T-cell (primary cell): ENCODE data around the gene DCN. TPM values are rescaled to one million over a fixed set of nuclear protein-coding genes. Genes with fewer than 3 reads are reported as not detected.

Experiments
- ATAC-seq, 4 experiments: fragments of 200-7000 bp in 3 of 4; fragments of 150-1000 bp in 1 of 4; cut with Tn5 transposase; replicated peaks in 1 of 4; 1 replicate in 3 of 4; 2 replicates in 1 of 4; pipeline ENCODE4 v1.10.0; 2021; ENCODE audit warnings: moderate library complexity in 3 of 4, mild to moderate bottlenecking in 2 of 4, moderate number of reproducible peaks in 1 of 4
- CTCF ChIA-PET, 2 donors: fragments of 300-600 bp; sonication (Branson Sonifier 250); formaldehyde crosslinking; loops; one replicate each; lab custom pipeline; 2022; ENCODE audit warnings: antibody characterized with exemption in 2 of 2; lab: Charles Lee
- POLR2A ChIA-PET, 2 donors: fragments of 300-600 bp; sonication (Branson Sonifier 250); formaldehyde crosslinking; loops; one replicate each; lab custom pipeline; 2022; ENCODE audit warnings: antibody characterized with exemption in 2 of 2; lab: Charles Lee
- DNase-seq, 35 experiments: peaks; one replicate each; pipeline versions ENCODE4 v3.0.0 to v3.0.0-alpha.2; 2013 to 2023
- H3K27ac ChIP-seq: one replicate; pipeline ENCODE4 v1.5.1; 2013; ENCODE audit warnings: low read length
- H3K27me3 ChIP-seq, 2 experiments: replicated peaks in 1 of 2; 1 replicate in 1 of 2; 2 replicates in 1 of 2; pipeline versions ENCODE4 v1.6.1 to v1.7.0; 2013; ENCODE audit warnings: low read length in 1 of 2, mixed read lengths in 1 of 2; ENCODE audit not compliant: control insufficient read depth in 2 of 2, insufficient read depth in 2 of 2; ENCODE audit errors: extremely low read depth in 1 of 2
- H3K36me3 ChIP-seq, 2 donors: 1 replicate in 1 of 2; 2 replicates in 1 of 2; pipeline versions ENCODE4 v1.6.1 to v1.7.0; 2013; ENCODE audit warnings: low read length in 1 of 2; ENCODE audit not compliant: control insufficient read depth in 2 of 2, insufficient read depth in 1 of 2; ENCODE audit errors: extremely low read depth in 1 of 2
- H3K4me1 ChIP-seq, 2 experiments: 1 replicate in 1 of 2; 2 replicates in 1 of 2; pipeline versions ENCODE4 v1.6.1 to v1.7.0; 2013; ENCODE audit warnings: low read length in 2 of 2, mixed read lengths in 1 of 2; ENCODE audit not compliant: insufficient read depth in 2 of 2, control insufficient read depth in 1 of 2; ENCODE audit errors: extremely low read depth in 1 of 2
- H3K4me3 ChIP-seq, 2 donors: 1 replicate in 1 of 2; 2 replicates in 1 of 2; pipeline versions ENCODE4 v1.5.1 to v1.7.0; 2013; ENCODE audit warnings: mild to moderate bottlenecking in 2 of 2, low read length in 1 of 2, moderate library complexity in 1 of 2; ENCODE audit not compliant: control insufficient read depth in 1 of 2; ENCODE audit errors: extremely low read depth in 1 of 2
- H3K9me3 ChIP-seq: 2 replicates; pipeline ENCODE4 v1.7.0; 2013
- H3K27ac Mint-ChIP-seq, 2 donors: one replicate each; pipeline ENCODE4 v1.8.0; 2020 to 2021; ENCODE audit warnings: mild to moderate bottlenecking in 2 of 2, mixed read lengths in 2 of 2
- H3K27me3 Mint-ChIP-seq, 2 donors: one replicate each; pipeline ENCODE4 v1.8.0; 2021 to 2022; ENCODE audit warnings: mixed read lengths in 2 of 2
- H3K36me3 Mint-ChIP-seq: one replicate; pipeline ENCODE4 v1.8.0; 2021; ENCODE audit warnings: mixed read lengths
- H3K4me1 Mint-ChIP-seq, 3 donors: one replicate each; pipeline ENCODE4 v1.8.0; 2020 to 2022; ENCODE audit warnings: mixed read lengths in 3 of 3, mild to moderate bottlenecking in 1 of 3
- H3K4me3 Mint-ChIP-seq, 3 donors: one replicate each; pipeline ENCODE4 v1.8.0; 2020 to 2022; ENCODE audit warnings: mild to moderate bottlenecking in 3 of 3, mixed read lengths in 3 of 3, moderate library complexity in 3 of 3
- H3K9me3 Mint-ChIP-seq, 3 donors: one replicate each; pipeline ENCODE4 v1.8.0; 2020 to 2022; ENCODE audit warnings: mixed read lengths in 3 of 3
- WGBS: methylation state at CpG from one replicate; pipeline ENCODE4 v1.1.5; 2013; ENCODE audit warnings: missing lambda C conversion rate; ENCODE audit not compliant: insufficient coverage; 5-methylcytosine and 5-hydroxymethylcytosine counted together
- total RNA-seq, 35 experiments: library from RNA in 6 of 35; stranded (reverse) in 6 of 35; fragments of 120-200 nt in 1 of 35; gene quantifications; one replicate each; pipeline versions ENCODE4 v1.2.1 to v1.2.4 and lab custom pipeline; 2013 to 2026

DCN gene
- total RNA-seq, 5 donors from 2014 or later (not counting 1 experiment from before 2014, with no cell fraction given): 3.4 to 6.9 (median 6.8) TPM; not detected in 2

GRCh38 chr12:91110311-91110924 lies 72.2 kb downstream of the DCN start:
- Histone ChIP-seq H3K4me1 (no peaks in the 10 kb centered on the region), H3K9me3 (no peaks in the 10 kb centered on the region), H3K4me3 (no peak overlapping the region), H3K27me3 (no peaks in the 10 kb centered on the region), H3K36me3 (no peaks in the 10 kb centered on the region), H3K27ac (no peak overlapping the region)
- Mint-ChIP-seq H3K9me3 (no peaks in the 10 kb centered on the region), H3K36me3 (no peaks in the 10 kb centered on the region), H3K4me1 (no peaks in the 10 kb centered on the region), H3K27me3 (peaks cover 0 to 3% of the 10 kb centered on the region in 2 donors), H3K27ac (no peak overlapping the region), H3K4me3 (no peak overlapping the region)
- no peak for DNase-seq
- CTCF ChIA-PET: no interaction called here
- POLR2A ChIA-PET: no interaction called here
- ATAC-seq: no peak
- WGBS: no CpG with 5 or more reads among the region's 5 CpGs

- POLR2A ChIA-PET: no interaction called here
- Mint-ChIP-seq H3K9me3 (no peaks in the 10 kb centered on the region), H3K4me1 (no peaks in the 10 kb centered on the region), H3K27ac (no peak overlapping the region), H3K27me3 (peaks cover 0 to 8% of the 10 kb centered on the region in 2 donors), H3K4me3 (no peak overlapping the region), H3K36me3 (no peaks in the 10 kb centered on the region)
- ATAC-seq (no peak), DNase-seq (no peak)
- Histone ChIP-seq H3K27ac (no peak overlapping the region), H3K27me3 (no peaks in the 10 kb centered on the region), H3K9me3 (no peaks in the 10 kb centered on the region), H3K4me3 (no peak overlapping the region), H3K36me3 (no peaks in the 10 kb centered on the region), H3K4me1 (no peaks in the 10 kb centered on the region)
- CTCF ChIA-PET: interaction anchor here in 1 of 2 donors (0.7 kb wide), 1 partner anchor 16 kb away, joined by 3 read pairs; no protein-coding TSS in a partner anchor
- no CpG with 5 or more reads among the region's 2 CpGs for WGBS
These were observed 72.9 kb downstream of the DCN start for GRCh38 chr12:91109581-91110310.

GRCh38 chr12:91109148-91109564 lies 73.5 kb downstream of the DCN start:
- POLR2A ChIA-PET: no interaction called here
- no CpG with 5 or more reads among the region's 7 CpGs for WGBS
- Histone ChIP-seq H3K27ac (no peak overlapping the region), H3K4me3 (no peak overlapping the region), H3K9me3 (no peaks in the 10 kb centered on the region), H3K36me3 (no peaks in the 10 kb centered on the region), H3K27me3 (no peaks in the 10 kb centered on the region), H3K4me1 (no peaks in the 10 kb centered on the region)
- H3K4me1 Mint-ChIP-seq: no peaks in the 10 kb centered on the region
- DNase-seq (peak in 15 of 35 experiments; percentile 1 to 20 (median 3)), ATAC-seq (no peak)
- peaks cover 0 to 8% of the 10 kb centered on the region in 2 donors for H3K27me3 Mint-ChIP-seq
- CTCF ChIA-PET: interaction anchor here (0.7 to 1.1 kb wide), 2 partner anchors 10 to 16 kb away, joined by 3 read pairs; no protein-coding TSS in a partner anchor
- H3K27ac Mint-ChIP-seq: no peak overlapping the region
- no peaks in the 10 kb centered on the region for H3K9me3 Mint-ChIP-seq
- no peaks in the 10 kb centered on the region for H3K36me3 Mint-ChIP-seq
- H3K4me3 Mint-ChIP-seq: no peak overlapping the region

DNA sequence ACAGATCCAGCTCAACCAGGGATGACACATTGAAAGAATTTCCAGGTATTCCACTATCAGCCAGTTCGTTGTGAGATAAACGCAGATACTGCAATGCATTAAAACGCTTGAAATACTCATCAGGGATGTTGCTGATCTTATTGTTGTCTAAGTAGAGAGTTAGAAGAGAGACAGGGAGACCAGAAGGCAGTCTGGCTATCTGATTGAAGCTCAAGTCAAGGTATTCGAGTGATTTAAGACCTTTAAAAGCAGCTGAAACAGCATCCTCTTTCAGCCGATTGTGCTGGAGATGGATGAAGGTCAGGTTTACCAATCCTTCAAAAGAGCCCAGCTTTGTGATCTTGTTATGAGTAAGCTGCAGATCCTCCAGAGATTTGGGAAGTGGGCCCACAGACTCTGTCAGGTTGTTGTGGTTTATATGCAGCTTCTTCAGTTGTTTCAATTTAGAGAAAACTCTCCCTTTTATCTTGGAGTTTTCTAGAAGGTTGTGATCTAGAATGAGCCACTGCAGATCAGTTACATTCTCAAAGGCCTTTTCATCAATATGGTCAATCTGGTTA lies 74.3 kb downstream of the DCN start:
- Histone ChIP-seq H3K27ac (no peak overlapping the region), H3K9me3 (no peaks in the 10 kb centered on the region), H3K4me1 (no peaks in the 10 kb centered on the region), H3K36me3 (no peaks in the 10 kb centered on the region), H3K4me3 (no peak overlapping the region), H3K27me3 (no peaks in the 10 kb centered on the region)
- Mint-ChIP-seq H3K27ac (no peak overlapping the region), H3K36me3 (no peaks in the 10 kb centered on the region), H3K4me3 (no peak overlapping the region), H3K9me3 (no peaks in the 10 kb centered on the region), H3K27me3 (peaks cover 0 to 8% of the 10 kb centered on the region in 2 donors), H3K4me1 (no peaks in the 10 kb centered on the region)
- DNase-seq (no peak), ATAC-seq (no peak)
- WGBS: 67% methylated on average over 3 of the region's 5 CpGs
- POLR2A ChIA-PET: no interaction called here
- CTCF ChIA-PET: interaction anchor here in 1 of 2 donors (1.1 kb wide), 1 partner anchor 11 kb away, joined by 3 read pairs; no protein-coding TSS in a partner anchor

GRCh38 chr12:91106283-91106682 lies 76.3 kb downstream of the DCN start:
- no peak overlapping the region for H3K4me3 Mint-ChIP-seq
- Histone ChIP-seq H3K36me3 (no peaks in the 10 kb centered on the region), H3K9me3 (no peaks in the 10 kb centered on the region), H3K27ac (no peak overlapping the region), H3K27me3 (no peaks in the 10 kb centered on the region), H3K4me1 (no peaks in the 10 kb centered on the region), H3K4me3 (no peak overlapping the region)
- H3K9me3 Mint-ChIP-seq: no peaks in the 10 kb centered on the region
- H3K27ac Mint-ChIP-seq: no peak overlapping the region
- POLR2A ChIA-PET: no interaction called here
- no peaks in the 10 kb centered on the region for H3K4me1 Mint-ChIP-seq
- H3K27me3 Mint-ChIP-seq: peaks cover 0 to 8% of the 10 kb centered on the region in 2 donors
- no peaks in the 10 kb centered on the region for H3K36me3 Mint-ChIP-seq
- CTCF ChIA-PET: interaction anchor here in 1 of 2 donors (0.6 kb wide), 1 partner anchor 462 kb away, joined by 4 read pairs; no protein-coding TSS in a partner anchor
- DNase-seq (no peak), ATAC-seq (no peak)

DNA sequence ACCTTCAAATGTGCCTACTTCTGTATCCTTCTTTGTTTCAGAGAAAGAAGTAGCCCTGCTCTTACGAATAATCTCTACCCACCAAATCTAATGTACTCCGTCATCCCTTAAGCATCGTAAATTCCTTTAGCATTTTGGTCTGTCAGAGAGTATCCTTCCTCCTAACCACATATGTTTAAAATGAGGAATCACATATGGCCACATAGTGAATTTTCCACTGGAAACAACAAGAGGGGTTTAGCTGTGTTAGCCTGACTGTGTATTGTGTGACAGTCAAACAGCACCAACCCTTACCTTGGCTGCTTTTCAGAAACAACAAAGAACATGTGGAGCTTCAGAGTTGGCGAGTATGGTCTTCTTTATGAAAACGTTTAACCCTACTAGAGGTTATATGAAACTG lies 76.8 kb downstream of the DCN start:
- Mint-ChIP-seq H3K9me3 (no peaks in the 10 kb centered on the region), H3K36me3 (no peaks in the 10 kb centered on the region), H3K27me3 (peaks cover 0 to 8% of the 10 kb centered on the region in 2 donors), H3K27ac (no peak overlapping the region), H3K4me1 (no peaks in the 10 kb centered on the region), H3K4me3 (no peak overlapping the region)
- CTCF ChIA-PET: interaction anchor here in 1 of 2 donors (0.6 kb wide), 1 partner anchor 462 kb away, joined by 4 read pairs; no protein-coding TSS in a partner anchor
- H3K4me3 ChIP-seq: no peak overlapping the region
- no peaks in the 10 kb centered on the region for H3K27me3 ChIP-seq
- DNase-seq (no peak), ATAC-seq (no peak)
- H3K4me1 ChIP-seq: no peaks in the 10 kb centered on the region
- H3K36me3 ChIP-seq: no peaks in the 10 kb centered on the region
- WGBS: 43% methylated on average over 1 of the region's 5 CpGs
- POLR2A ChIA-PET: no interaction called here
- no peak overlapping the region for H3K27ac ChIP-seq
- H3K9me3 ChIP-seq: no peaks in the 10 kb centered on the region
